ENCODE measurements around the gene SLC6A4.

DNA sequence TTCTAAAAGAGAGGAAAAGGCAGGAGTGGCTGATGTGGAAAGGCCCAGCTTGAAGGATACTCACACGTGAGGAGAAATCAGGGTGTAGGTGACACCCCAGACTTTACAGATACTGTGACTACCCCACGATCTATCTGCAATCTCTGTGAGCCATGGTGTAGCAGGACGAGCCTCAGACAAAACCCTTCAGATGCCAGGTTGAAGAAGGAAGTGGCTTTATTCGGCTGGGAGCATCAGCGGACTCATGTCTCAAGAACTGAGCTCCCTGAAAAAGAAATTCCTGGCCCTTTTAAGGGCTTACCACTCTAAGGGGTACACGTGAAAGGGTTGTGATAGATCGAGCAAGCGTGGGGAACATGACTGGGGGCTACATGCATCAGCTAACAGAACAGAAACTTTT is 4.7 kb upstream of the SLC6A4 start:
- TF ChIP-seq, protein P1, sequence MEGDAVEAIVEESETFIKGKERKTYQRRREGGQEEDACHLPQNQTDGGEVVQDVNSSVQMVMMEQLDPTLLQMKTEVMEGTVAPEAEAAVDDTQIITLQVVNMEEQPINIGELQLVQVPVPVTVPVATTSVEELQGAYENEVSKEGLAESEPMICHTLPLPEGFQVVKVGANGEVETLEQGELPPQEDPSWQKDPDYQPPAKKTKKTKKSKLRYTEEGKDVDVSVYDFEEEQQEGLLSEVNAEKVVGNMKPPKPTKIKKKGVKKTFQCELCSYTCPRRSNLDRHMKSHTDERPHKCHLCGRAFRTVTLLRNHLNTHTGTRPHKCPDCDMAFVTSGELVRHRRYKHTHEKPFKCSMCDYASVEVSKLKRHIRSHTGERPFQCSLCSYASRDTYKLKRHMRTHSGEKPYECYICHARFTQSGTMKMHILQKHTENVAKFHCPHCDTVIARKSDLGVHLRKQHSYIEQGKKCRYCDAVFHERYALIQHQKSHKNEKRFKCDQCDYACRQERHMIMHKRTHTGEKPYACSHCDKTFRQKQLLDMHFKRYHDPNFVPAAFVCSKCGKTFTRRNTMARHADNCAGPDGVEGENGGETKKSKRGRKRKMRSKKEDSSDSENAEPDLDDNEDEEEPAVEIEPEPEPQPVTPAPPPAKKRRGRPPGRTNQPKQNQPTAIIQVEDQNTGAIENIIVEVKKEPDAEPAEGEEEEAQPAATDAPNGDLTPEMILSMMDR (IDR thresholded peaks at IDR 0.05): no peak
- TF ChIP-seq POLR2A (IDR thresholded peaks at IDR 0.05; ENCODE audit: low read depth) (no peak), EP300 (IDR thresholded peaks at IDR 0.05) (no peak), POLR2AphosphoS5 (IDR thresholded peaks at IDR 0.05) (no peak)
